Karpas-422 (cell line): ENCODE measurements around the gene PSMA4. TPM values are rescaled to one million over a fixed set of nuclear protein-coding genes. Genes with fewer than 3 reads are reported as not detected.

Source experiments
- DNase-seq: peaks from one replicate; pipeline ENCODE4 v3.0.0-alpha.2; 2015
- H2AFZ ChIP-seq: fragments of 200-600 bp; sonication (generic); 2 replicates; pipeline ENCODE4 v1.6.1; 2014; ENCODE audit warnings: antibody characterized with exemption, low read length, mixed read lengths
- H3K27ac ChIP-seq: fragments of 200-600 bp; sonication (generic); 2 replicates; pipeline ENCODE4 v1.5.1; 2014; ENCODE audit warnings: mild to moderate bottlenecking, low read length, moderate library complexity
- H3K27me3 ChIP-seq: fragments of 200-600 bp; sonication (generic); 2 replicates; pipeline ENCODE4 v1.6.1; 2014; ENCODE audit warnings: low read length, mixed read lengths
- H3K36me3 ChIP-seq: fragments of 200-600 bp; sonication (generic); 2 replicates; pipeline ENCODE4 v1.6.1; 2014; ENCODE audit warnings: low read length, mixed read lengths; ENCODE audit not compliant: insufficient read depth
- H3K4me1 ChIP-seq: fragments of 200-600 bp; sonication (generic); 2 replicates; pipeline ENCODE4 v1.6.1; 2014; ENCODE audit warnings: mild to moderate bottlenecking, low read length, mixed read lengths
- H3K4me2 ChIP-seq: fragments of 200-600 bp; sonication (generic); 2 replicates; pipeline ENCODE4 v1.6.1; 2014; ENCODE audit warnings: low read length, low read depth, mild to moderate bottlenecking; ENCODE audit not compliant: poor library complexity, severe bottlenecking
- H3K4me3 ChIP-seq: fragments of 200-600 bp; sonication (generic); 2 replicates; pipeline ENCODE4 v1.5.1; 2014; ENCODE audit warnings: mild to moderate bottlenecking, antibody characterized with exemption, low read length, mixed read lengths
- H3K79me2 ChIP-seq: fragments of 200-600 bp; sonication (generic); 2 replicates; pipeline ENCODE4 v1.6.1; 2014; ENCODE audit warnings: mild to moderate bottlenecking, low read length, mixed read lengths
- H3K9ac ChIP-seq: fragments of 200-600 bp; sonication (generic); 2 replicates; pipeline ENCODE4 v1.6.0; 2014; ENCODE audit warnings: low read length
- H3K9me2 ChIP-seq: fragments of 200-600 bp; sonication (generic), shearing (Covaris generic); replicated peaks from 2 replicates; pipeline ENCODE4 v1.6.0; 2014; ENCODE audit warnings: mild to moderate bottlenecking, low read length, moderate library complexity; ENCODE audit not compliant: insufficient read depth
- H3K9me3 ChIP-seq: fragments of 300-700, 200-600 bp; sonication (generic); 2 replicates; pipeline ENCODE4 v1.6.1; 2014; ENCODE audit warnings: low read length, mixed read lengths
- H4K20me1 ChIP-seq: fragments of 200-600 bp; sonication (generic); 2 replicates; pipeline ENCODE4 v1.6.1; 2014; ENCODE audit warnings: mild to moderate bottlenecking, antibody characterized with exemption, low read length, low read depth; ENCODE audit not compliant: insufficient read depth
- small RNA-seq: library from RNA; depleted of rRNA; stranded (forward); fragments of <200 nt; gene quantifications from one replicate; pipeline ENCODE3, GENCODE V24; 2014
- total RNA-seq: library from RNA; depleted of rRNA; stranded (reverse); fragments of >200 nt; shearing (Covaris generic); gene quantifications from 2 replicates; pipeline ENCODE4 v1.2.3, GENCODE V29; 2014; ENCODE audit warnings: low replicate concordance; rRNA removed

The PSMA4 gene
- total RNA-seq, 1 experiment from 2014 or later: 197 TPM

DNA sequence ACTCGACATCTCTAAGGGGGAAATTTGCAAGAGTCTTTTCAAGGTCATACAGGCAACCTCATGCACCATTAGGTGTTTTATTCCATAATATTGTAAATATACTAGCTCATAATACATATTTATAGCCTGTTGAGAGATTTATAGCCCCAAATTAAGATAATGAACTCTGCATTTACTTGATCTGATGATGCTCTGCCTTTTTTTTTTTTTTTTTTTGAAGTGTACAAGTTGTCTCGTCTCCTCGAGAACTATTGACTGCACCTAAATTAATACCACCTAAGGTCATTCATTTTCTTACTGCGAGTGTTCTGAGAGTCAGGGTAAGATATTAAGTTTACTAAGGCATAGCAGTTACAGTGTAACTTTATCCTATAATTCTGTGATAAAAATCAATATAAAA lies 31.1 kb downstream of the PSMA4 start:
- Histone ChIP-seq H3K4me2 (no peak overlapping the region), H3K9me3 (no peaks in the 10 kb centered on the region), H3K79me2 (no peaks in the 10 kb centered on the region)

DNA sequence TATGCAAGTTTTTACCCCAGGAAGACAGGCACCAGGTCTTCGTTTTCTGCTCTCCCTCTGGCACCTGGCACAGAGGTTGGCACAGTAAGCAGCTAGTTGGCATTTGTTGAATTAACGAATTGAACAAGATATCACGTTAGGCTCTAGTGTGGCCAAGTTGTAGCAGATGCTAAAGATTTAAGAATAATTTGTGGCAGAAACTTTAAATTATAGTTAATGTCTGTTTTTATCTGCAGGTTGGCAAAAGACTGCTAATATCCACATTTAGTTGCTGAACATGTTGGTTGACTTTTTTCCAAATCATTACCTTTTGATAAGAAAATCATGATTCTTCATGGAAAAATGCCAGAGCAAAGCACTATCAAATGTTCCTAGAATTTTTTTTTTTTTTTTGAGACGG lies 33.2 kb downstream of the PSMA4 start:
- no peaks in the 10 kb centered on the region for H3K9me2 ChIP-seq
- H3K27ac ChIP-seq: no peak overlapping the region
- no peaks in the 10 kb centered on the region for H3K9me3 ChIP-seq
- no peaks in the 10 kb centered on the region for H3K4me1 ChIP-seq
- no peaks in the 10 kb centered on the region for H3K79me2 ChIP-seq
- no peaks in the 10 kb centered on the region for H3K36me3 ChIP-seq
- DNase-seq: no peak
- no peak overlapping the region for H2AFZ ChIP-seq
- no peaks in the 10 kb centered on the region for H4K20me1 ChIP-seq
- H3K4me3 ChIP-seq: no peak overlapping the region
- H3K4me2 ChIP-seq: no peak overlapping the region
- no peaks in the 10 kb centered on the region for H3K27me3 ChIP-seq
- H3K9ac ChIP-seq: no peak overlapping the region

More for the DNA sequence above, 31.1 kb downstream of the PSMA4 start:
- Histone ChIP-seq H3K9ac (no peak overlapping the region), H3K4me3 (no peak overlapping the region), H3K27ac (no peak overlapping the region), H3K36me3 (no peaks in the 10 kb centered on the region), H2AFZ (no peak overlapping the region), H4K20me1 (no peaks in the 10 kb centered on the region), H3K4me1 (no peaks in the 10 kb centered on the region), H3K9me2 (no peaks in the 10 kb centered on the region), H3K27me3 (no peaks in the 10 kb centered on the region)
- DNase-seq: no peak

DNA sequence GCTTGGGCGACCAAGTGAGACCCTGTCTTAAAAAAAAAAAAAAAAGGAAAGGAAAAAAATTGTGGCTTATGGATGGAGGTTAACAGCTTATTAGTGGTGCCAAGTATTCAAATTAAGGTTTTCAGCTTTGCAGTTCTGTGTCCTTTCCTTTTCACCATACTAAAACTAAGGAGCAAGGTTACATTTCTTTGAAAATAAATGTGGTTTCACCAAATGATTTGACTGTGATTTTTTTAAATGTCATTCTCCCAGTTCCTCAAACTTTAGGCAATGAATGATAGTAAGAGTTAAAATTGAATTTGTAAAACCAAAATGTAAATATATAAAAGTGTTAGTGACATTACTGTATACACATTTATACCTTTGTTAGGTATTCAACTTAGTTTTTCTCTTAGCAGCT lies 34.7 kb downstream of the PSMA4 start:
- Histone ChIP-seq H3K4me1 (no peaks in the 10 kb centered on the region), H3K27me3 (no peaks in the 10 kb centered on the region), H3K4me2 (no peak overlapping the region), H2AFZ (no peak overlapping the region), H3K9ac (no peak overlapping the region), H3K27ac (no peak overlapping the region), H3K36me3 (no peaks in the 10 kb centered on the region), H3K79me2 (no peaks in the 10 kb centered on the region), H4K20me1 (no peaks in the 10 kb centered on the region), H3K9me3 (no peaks in the 10 kb centered on the region), H3K9me2 (no peaks in the 10 kb centered on the region), H3K4me3 (no peak overlapping the region)
- no peak for DNase-seq

DNA sequence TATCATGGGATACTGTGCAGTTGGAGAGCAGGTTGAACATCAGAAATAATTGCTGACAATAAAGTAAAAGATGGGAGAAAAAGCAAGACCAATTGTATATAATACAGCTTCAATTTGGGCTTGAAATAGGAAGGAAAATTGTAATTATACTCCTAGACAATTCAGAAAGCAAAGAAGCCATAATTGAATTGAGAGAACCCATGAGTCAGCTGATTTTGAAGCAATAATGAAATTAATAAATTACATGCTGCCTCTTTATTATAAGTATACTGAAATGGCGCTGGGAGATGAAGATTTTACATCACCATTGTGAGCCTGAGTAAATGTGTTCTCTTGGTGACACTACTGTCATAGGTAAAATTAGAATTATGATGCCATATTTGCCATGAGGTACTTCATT lies 57.3 kb downstream of the PSMA4 start:
- no peaks in the 10 kb centered on the region for H3K79me2 ChIP-seq

DNA sequence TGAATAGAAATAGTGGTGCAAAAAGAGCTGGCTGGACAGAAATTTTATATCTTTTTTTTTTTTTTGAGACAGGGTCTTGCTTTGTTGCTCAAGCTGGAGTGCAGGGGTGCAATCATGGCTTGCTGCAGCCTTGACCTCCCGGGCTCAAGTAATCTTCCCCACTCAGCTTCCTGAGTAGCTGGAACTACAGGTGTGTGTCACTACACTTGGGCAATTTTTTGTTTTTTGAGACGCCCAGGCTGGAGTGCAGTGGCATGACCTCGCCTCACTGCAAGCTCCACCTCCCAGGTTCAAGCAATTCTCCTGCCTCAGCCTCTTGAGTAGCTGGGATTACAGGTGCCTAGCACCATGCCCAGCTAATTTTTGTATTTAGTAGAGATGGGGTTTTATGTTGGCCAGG lies 58.1 kb downstream of the PSMA4 start:
- H3K9me2 ChIP-seq: no peaks in the 10 kb centered on the region
- H4K20me1 ChIP-seq: no peaks in the 10 kb centered on the region
- no peak overlapping the region for H3K4me2 ChIP-seq
- H3K27me3 ChIP-seq: no peaks in the 10 kb centered on the region
- H3K4me3 ChIP-seq: no peak overlapping the region
- H3K79me2 ChIP-seq: no peaks in the 10 kb centered on the region
- no peaks in the 10 kb centered on the region for H3K9me3 ChIP-seq
- peaks cover 1% of the 10 kb centered on the region for H3K4me1 ChIP-seq
- DNase-seq: peak; percentile 28
- H3K36me3 ChIP-seq: no peaks in the 10 kb centered on the region
- no peak overlapping the region for H2AFZ ChIP-seq
- H3K27ac ChIP-seq: no peak overlapping the region
- no peak overlapping the region for H3K9ac ChIP-seq

More for the DNA sequence above, 57.3 kb downstream of the PSMA4 start:
- Histone ChIP-seq H3K36me3 (no peaks in the 10 kb centered on the region), H3K9me3 (no peaks in the 10 kb centered on the region), H3K27me3 (no peaks in the 10 kb centered on the region), H3K4me1 (peaks cover 8% of the 10 kb centered on the region), H2AFZ (no peak overlapping the region), H4K20me1 (no peaks in the 10 kb centered on the region), H3K4me3 (no peak overlapping the region), H3K27ac (no peak overlapping the region), H3K4me2 (no peak overlapping the region), H3K9ac (no peak overlapping the region), H3K9me2 (no peaks in the 10 kb centered on the region)
- peak; percentile 27 for DNase-seq

DNA sequence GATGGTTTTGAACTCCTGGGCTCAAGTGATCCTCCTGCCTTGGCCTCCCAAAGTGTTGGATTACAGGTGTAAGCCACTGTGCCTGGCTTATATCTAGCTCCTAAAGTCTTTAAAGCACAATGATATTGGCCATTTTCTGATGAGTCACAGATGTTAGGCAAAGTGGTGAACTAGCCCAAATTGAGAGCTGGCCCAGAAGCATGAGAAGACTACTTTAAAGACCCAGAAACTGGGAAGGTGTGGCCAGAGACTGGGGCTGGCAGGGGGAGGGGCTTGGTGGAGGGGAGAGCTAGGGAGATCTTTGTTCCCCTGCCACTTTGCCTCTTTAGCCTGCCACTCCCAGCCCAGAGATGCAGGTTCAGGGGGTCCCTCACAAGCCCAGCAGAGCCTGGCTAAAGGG lies 58.9 kb downstream of the PSMA4 start:
- Histone ChIP-seq H3K4me1 (no peaks in the 10 kb centered on the region), H3K9me2 (no peaks in the 10 kb centered on the region), H2AFZ (no peak overlapping the region), H3K9ac (no peak overlapping the region), H3K27me3 (no peaks in the 10 kb centered on the region), H4K20me1 (no peaks in the 10 kb centered on the region), H3K4me2 (no peak overlapping the region), H3K9me3 (no peaks in the 10 kb centered on the region), H3K36me3 (no peaks in the 10 kb centered on the region), H3K27ac (no peak overlapping the region), H3K4me3 (no peak overlapping the region), H3K79me2 (no peaks in the 10 kb centered on the region)
- peak; percentile 39 for DNase-seq

Small RNA genes within 50 kb of the gene (small RNA-seq; reads per million reads assigned to genes)
- gene AC067863.2: not detected

Other genes with a start within 250 kb of the PSMA4 start
- gene SKIC8, start 240.8 kb upstream of the PSMA4 start, total RNA-seq: 96.9 and 134 TPM in 2 replicates
- not detected in 2 replicates for gene CRABP1, start 200.1 kb upstream of the PSMA4 start, total RNA-seq
- gene IREB2, start 102.2 kb upstream of the PSMA4 start, total RNA-seq: 25.1 and 36.2 TPM in 2 replicates
- 0.47 and 1.2 TPM in 2 replicates for gene HYKK, start 32.9 kb upstream of the PSMA4 start, total RNA-seq
- 0.11 TPM in 1 of 2 replicates, not detected in the other for gene CHRNA5, start 25.1 kb downstream of the PSMA4 start, total RNA-seq
- not detected in 2 replicates for gene CHRNA3, start 80.6 kb downstream of the PSMA4 start, total RNA-seq
- gene CHRNB4, start 100.8 kb downstream of the PSMA4 start, total RNA-seq: not detected in 2 replicates